Endothelial cell of umbilical vein (primary cell): ENCODE measurements around the gene CASP2. TPM values are rescaled to one million over a fixed set of nuclear protein-coding genes. Genes with fewer than 3 reads are reported as not detected.

ENCODE experiments used
- BruUV-seq: library from RNA; stranded (reverse); fragments of 400-500 nt; replicated peaks from 2 replicates; lab custom pipeline; 2021; lab: Mats Ljungman, UMichigan
- CTCF ChIA-PET: fragments of 300-600, 350-600 bp; sonication (Branson Sonifier 250); formaldehyde crosslinking; loops from one replicate; lab custom pipeline; 2021; ENCODE audit warnings: antibody characterized with exemption, inconsistent platforms; lab: Charles Lee
- POLR2A ChIA-PET: fragments of 300-600, 350-600 bp; sonication (Branson Sonifier 250); formaldehyde crosslinking; loops from one replicate; lab custom pipeline; 2021; ENCODE audit warnings: antibody characterized with exemption, inconsistent platforms; lab: Charles Lee
- DNase-seq: peaks from one replicate; pipeline ENCODE4 v3.0.0-alpha.2; 2011; ENCODE audit warnings: low read depth, low spot score
- FAIRE-seq: peaks from 2 replicates; lab custom pipeline; 2011; peaks lifted over from hg19 to GRCh38; lab: Jason Lieb, UNC
- H2AFZ ChIP-seq: 2 replicates; pipeline ENCODE4 v1.6.0; 2012; ENCODE audit warnings: low read depth, low read length, control low read depth, inconsistent platforms
- H3K27ac ChIP-seq: 2 replicates; pipeline ENCODE4 v1.5.1; 2011; ENCODE audit warnings: low read depth, mild to moderate bottlenecking, control low read depth, low read length, moderate library complexity; ENCODE audit not compliant: insufficient read depth
- H3K27me3 ChIP-seq, 2 experiments: 2 replicates each; pipeline versions ENCODE4 v1.6.0 to v1.6.1; 2011; ENCODE audit warnings: low read length in 2 of 2, mixed read lengths in 1 of 2; ENCODE audit not compliant: control insufficient read depth in 2 of 2, insufficient read depth in 2 of 2
- H3K36me3 ChIP-seq, 2 experiments: 2 replicates in 1 of 2; 3 replicates in 1 of 2; pipeline ENCODE4 v1.5.1; 2011; ENCODE audit warnings: low read length in 2 of 2, mild to moderate bottlenecking in 1 of 2, moderate library complexity in 1 of 2; ENCODE audit not compliant: control insufficient read depth in 2 of 2, insufficient read depth in 2 of 2; ENCODE audit errors: extremely low read depth in 1 of 2
- H3K4me1 ChIP-seq: 3 replicates; pipeline ENCODE4 v1.5.1; 2011; ENCODE audit warnings: mild to moderate bottlenecking, low read length; ENCODE audit not compliant: control insufficient read depth, insufficient read depth; ENCODE audit errors: extremely low read depth
- H3K4me2 ChIP-seq: 2 replicates; pipeline ENCODE4 v1.6.1; 2011; ENCODE audit warnings: low read length, control low read depth, mixed read lengths; ENCODE audit not compliant: insufficient read depth
- H3K4me3 ChIP-seq, 3 experiments: fragments of 200-600 bp in 1 of 3; sonication (generic), shearing (Covaris generic) in 1 of 3; replicated peaks in 1 of 3; 2 replicates each; pipeline ENCODE4 v1.5.1; 2011 to 2016; ENCODE audit warnings: control low read depth in 3 of 3, low read length in 3 of 3, mild to moderate bottlenecking in 2 of 3, inconsistent platforms in 1 of 3, low read depth in 1 of 3, moderate library complexity in 1 of 3; ENCODE audit not compliant: insufficient read depth in 1 of 3
- H3K79me2 ChIP-seq: 2 replicates; pipeline ENCODE4 v1.6.0; 2012; ENCODE audit warnings: low read length, inconsistent platforms; ENCODE audit not compliant: control insufficient read depth, insufficient read depth
- H3K9ac ChIP-seq: replicated peaks from 2 replicates; pipeline ENCODE3; 2011; ENCODE audit warnings: low read length, control low read depth; ENCODE audit not compliant: insufficient read depth; ENCODE audit errors: extremely low read depth
- H3K9me1 ChIP-seq: replicated peaks from 3 replicates; pipeline ENCODE4 v1.6.0; 2011; ENCODE audit warnings: mild to moderate bottlenecking, low read length; ENCODE audit not compliant: control insufficient read depth, insufficient read depth; ENCODE audit errors: extremely low read depth
- H3K9me3 ChIP-seq: replicated peaks from 2 replicates; pipeline ENCODE4 v1.5.1; 2012; ENCODE audit warnings: low read length, inconsistent platforms; ENCODE audit not compliant: control insufficient read depth, insufficient read depth
- H4K20me1 ChIP-seq: replicated peaks from 2 replicates; pipeline ENCODE3; 2011; ENCODE audit warnings: mild to moderate bottlenecking, low read length; ENCODE audit not compliant: control insufficient read depth, insufficient read depth; ENCODE audit errors: extremely low read depth
- EZH2 ChIP-seq: IDR thresholded peaks from 2 replicates; pipeline ENCODE4 v1.6.1; 2012; ENCODE audit warnings: borderline replicate concordance, low read depth, mild to moderate bottlenecking, moderate library complexity, low read length, inconsistent platforms; ENCODE audit not compliant: severe bottlenecking
- FOS ChIP-seq: IDR thresholded peaks from 2 replicates; pipeline ENCODE4 v1.6.1; 2011; ENCODE audit warnings: mild to moderate bottlenecking, low read length, moderate library complexity, borderline replicate concordance; ENCODE audit not compliant: insufficient read depth
- GATA2 ChIP-seq: IDR thresholded peaks from 2 replicates; pipeline ENCODE4 v1.7.0; 2011; ENCODE audit warnings: low read depth, mild to moderate bottlenecking, moderate library complexity, mixed read lengths, low read length; ENCODE audit not compliant: insufficient read length, insufficient read depth
- JUN ChIP-seq: IDR thresholded peaks from 2 replicates; pipeline ENCODE4 v1.6.1; 2011; ENCODE audit warnings: borderline replicate concordance, low read depth; ENCODE audit not compliant: insufficient read length, insufficient read depth
- MYC ChIP-seq: IDR thresholded peaks from one replicate; pipeline ENCODE4 v1.6.1; 2011; ENCODE audit warnings: mild to moderate bottlenecking, low read depth, low read length
- POLR2A ChIP-seq: IDR thresholded peaks from 2 replicates; pipeline ENCODE4 v1.6.1; 2012; ENCODE audit warnings: low read depth, mild to moderate bottlenecking, control low read depth, low read length
- POLR2AphosphoS5 ChIP-seq: IDR thresholded peaks from 2 replicates; pipeline ENCODE4 v1.6.1; 2012; ENCODE audit warnings: low read depth, mild to moderate bottlenecking, control low read depth, low read length, moderate library complexity; ENCODE audit not compliant: insufficient read depth
- dilution Hi-C: fragments of 300-500 bp; cut with MboI; formaldehyde crosslinking; loops from one replicate; pipeline ENCODE4 v1.15.0; 2019; ENCODE audit warnings: low sequenced_read_pairs; ENCODE audit not compliant: extremely low pct_ligation_motif_present
- intact Hi-C: fragments of 100-400 bp; cut with micrococcal nuclease; formaldehyde crosslinking; loops from one replicate; pipeline ENCODE4 v1.10.0; 2022
- polyA plus RNA-seq, 4 experiments: library from polyadenylated mRNA; depleted of rRNA in 3 of 4; stranded (reverse) in 3 of 4; unstranded in 1 of 4; fragments of >200 nt; gene quantifications; 2 replicates each; pipeline versions ENCODE4 v1.2.1 to v1.2.3, GENCODE V29; 2011 to 2012; ENCODE audit warnings: missing spikeins in 1 of 4
- total RNA-seq: library from RNA; stranded (reverse); gene quantifications from 2 replicates; pipeline ENCODE4 v1.2.3, GENCODE V29; 2021
- TF ChIP-seq, protein P1 (sequence below), 2 donors: IDR thresholded peaks; 1 replicate in 1 of 2; 2 replicates in 1 of 2; pipeline ENCODE4 v1.5.1; 2011; ENCODE audit warnings: low read length in 2 of 2, mild to moderate bottlenecking in 2 of 2, moderate library complexity in 2 of 2, control low read depth in 1 of 2, inconsistent platforms in 1 of 2, low read depth in 1 of 2; ENCODE audit not compliant: insufficient read depth in 1 of 2; ENCODE audit errors: extremely low read depth in 1 of 2
- TF ChIP-seq, protein P2 (sequence below): IDR thresholded peaks from 2 replicates; pipeline ENCODE4 v1.6.1; 2011; ENCODE audit not compliant: insufficient read depth, insufficient read length

Gene CASP2
- total and polyA plus RNA-seq, 2 donors (not counting 3 experiments of a cell fraction or from before 2014, with no cell fraction given), result 36.3 to 57.9 TPM

DNA sequence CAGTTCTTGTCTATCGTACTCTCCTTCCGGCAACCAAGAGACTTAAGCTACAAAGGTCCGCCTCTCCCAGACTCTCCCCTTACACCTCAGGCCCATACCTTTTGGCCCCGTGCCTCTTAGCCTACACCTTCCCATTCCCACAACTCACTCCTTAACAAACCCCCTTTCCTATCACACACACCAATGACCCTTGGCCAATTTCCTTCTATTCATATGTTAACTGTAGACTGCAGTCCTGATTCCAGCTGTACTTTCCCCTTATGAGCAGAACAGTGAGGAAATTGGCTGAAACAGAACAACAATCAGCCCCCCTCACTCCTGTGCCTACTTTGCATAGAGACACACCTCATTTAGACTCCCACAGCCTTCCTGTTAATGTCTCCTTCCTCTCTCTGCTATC lies 4.8 kb upstream of the CASP2 start:
- DNase-seq (no peak), FAIRE-seq (no peak)
- BruUV-seq, result no TSS peak
- H2AFZ ChIP-seq, result no peak overlapping the region
- H3K9me1 ChIP-seq, result no peaks in the 10 kb centered on the region
- dilution Hi-C loops (no loop called here), intact Hi-C loops (no loop called here)
- H3K27me3 ChIP-seq, result no peaks in the 10 kb centered on the region
- H3K27ac ChIP-seq, result no peak overlapping the region
- no peak overlapping the region for H3K4me3 ChIP-seq
- H3K36me3 ChIP-seq, result no peaks in the 10 kb centered on the region
- POLR2A ChIA-PET, result no interaction called here
- no peak overlapping the region for H3K9ac ChIP-seq
- H4K20me1 ChIP-seq, result no peaks in the 10 kb centered on the region
- CTCF ChIA-PET, result interaction anchor here (1.2 kb wide), 1 partner anchor 68 kb away, joined by 3 read pairs; no protein-coding TSS in a partner anchor
- H3K9me3 ChIP-seq, result no peaks in the 10 kb centered on the region
- no peak overlapping the region for H3K4me2 ChIP-seq
- peaks cover 1% of the 10 kb centered on the region for H3K79me2 ChIP-seq
- peaks cover 12% of the 10 kb centered on the region for H3K4me1 ChIP-seq
- TF ChIP-seq, protein P1, sequence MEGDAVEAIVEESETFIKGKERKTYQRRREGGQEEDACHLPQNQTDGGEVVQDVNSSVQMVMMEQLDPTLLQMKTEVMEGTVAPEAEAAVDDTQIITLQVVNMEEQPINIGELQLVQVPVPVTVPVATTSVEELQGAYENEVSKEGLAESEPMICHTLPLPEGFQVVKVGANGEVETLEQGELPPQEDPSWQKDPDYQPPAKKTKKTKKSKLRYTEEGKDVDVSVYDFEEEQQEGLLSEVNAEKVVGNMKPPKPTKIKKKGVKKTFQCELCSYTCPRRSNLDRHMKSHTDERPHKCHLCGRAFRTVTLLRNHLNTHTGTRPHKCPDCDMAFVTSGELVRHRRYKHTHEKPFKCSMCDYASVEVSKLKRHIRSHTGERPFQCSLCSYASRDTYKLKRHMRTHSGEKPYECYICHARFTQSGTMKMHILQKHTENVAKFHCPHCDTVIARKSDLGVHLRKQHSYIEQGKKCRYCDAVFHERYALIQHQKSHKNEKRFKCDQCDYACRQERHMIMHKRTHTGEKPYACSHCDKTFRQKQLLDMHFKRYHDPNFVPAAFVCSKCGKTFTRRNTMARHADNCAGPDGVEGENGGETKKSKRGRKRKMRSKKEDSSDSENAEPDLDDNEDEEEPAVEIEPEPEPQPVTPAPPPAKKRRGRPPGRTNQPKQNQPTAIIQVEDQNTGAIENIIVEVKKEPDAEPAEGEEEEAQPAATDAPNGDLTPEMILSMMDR (IDR thresholded peaks at IDR 0.05; ENCODE audit: extremely low read depth in 1 of 2, insufficient read depth in 1 of 2, low read depth in 1 of 2, low read length in 2 of 2), result no peak
- TF ChIP-seq POLR2AphosphoS5, result no peak

DNA sequence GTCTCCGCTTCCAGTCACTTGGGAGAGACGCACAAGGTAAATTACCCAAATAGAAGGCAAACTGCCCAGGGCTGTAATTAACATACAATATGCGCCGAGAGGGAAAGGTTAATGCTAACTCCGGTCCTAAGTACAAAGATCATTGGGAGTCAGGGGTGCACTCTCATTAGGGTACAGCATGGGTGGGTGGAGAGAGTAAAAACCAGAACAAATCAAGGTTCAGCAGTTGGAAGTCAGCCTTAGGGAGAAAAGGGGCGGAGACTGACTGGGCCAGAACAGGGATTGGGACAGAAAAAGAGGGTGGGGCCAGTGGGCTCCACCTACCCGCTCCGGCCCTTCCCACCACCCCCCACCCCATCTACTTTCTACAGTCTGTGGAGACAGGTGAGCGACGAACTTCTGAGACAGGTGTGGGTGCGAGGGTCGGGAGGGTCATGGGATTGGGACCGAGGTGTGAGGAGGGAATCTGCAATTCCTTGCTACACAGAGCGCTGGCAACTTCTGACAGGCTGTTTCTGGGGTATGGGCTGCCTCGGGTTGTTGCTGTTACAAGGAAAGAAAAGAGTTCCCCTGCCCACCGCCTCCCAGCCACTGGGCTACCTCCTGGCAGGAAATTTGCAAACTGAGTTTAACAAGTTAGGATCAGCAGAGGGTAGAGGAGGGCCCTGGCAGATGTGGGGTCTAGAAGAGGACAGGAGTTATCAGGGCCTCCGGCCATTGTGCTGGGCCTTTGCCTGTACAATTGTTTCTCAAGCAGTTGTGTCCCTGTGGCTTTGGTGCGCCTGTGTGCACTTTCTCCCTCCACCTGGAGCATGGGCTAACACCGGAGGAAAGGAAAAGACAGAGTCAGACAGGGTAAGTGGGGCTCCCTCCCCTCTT lies 3.3 kb upstream of the CASP2 start, which contains the start of gene TMEM139:
Gene TMEM139 (plus strand): TSS at position 368 of the 879 bp plus-strand sequence. CDS start 1,000 bp downstream, outside the sequence.
- H3K9me3 ChIP-seq, result no peaks in the 10 kb centered on the region
- H3K4me1 ChIP-seq, result peaks cover 16% of the 10 kb centered on the region
- no TSS peak for BruUV-seq
- intact Hi-C loops, result loop anchor here (5.0 kb wide), 1 partner anchor 43 kb away; no protein-coding TSS in a partner anchor
- no peak within 1 kb of the TSS for H3K9ac ChIP-seq
- TF ChIP-seq POLR2AphosphoS5 (no peak), JUN (no peak), POLR2A (no peak), GATA2 (no peak), MYC (no peak), FOS (no peak), EZH2 (no peak)
- TF ChIP-seq, protein P1 (IDR thresholded peaks at IDR 0.05; ENCODE audit: extremely low read depth in 1 of 2, insufficient read depth in 1 of 2, low read depth in 1 of 2, low read length in 2 of 2), result no peak
- TF ChIP-seq, protein P2, sequence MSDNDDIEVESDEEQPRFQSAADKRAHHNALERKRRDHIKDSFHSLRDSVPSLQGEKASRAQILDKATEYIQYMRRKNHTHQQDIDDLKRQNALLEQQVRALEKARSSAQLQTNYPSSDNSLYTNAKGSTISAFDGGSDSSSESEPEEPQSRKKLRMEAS, result no peak
- H3K27ac ChIP-seq, result no peak within 1 kb of the TSS
- peaks cover 16% of the 10 kb centered on the region for H3K79me2 ChIP-seq
- ChIA-PET CTCF (no interaction called here), POLR2A (no interaction called here)
- DNase-seq, result no peak
- no peak within 1 kb of the TSS for H2AFZ ChIP-seq
- dilution Hi-C loops, result no loop called here
- FAIRE-seq, result no peak
- no peaks in the 10 kb centered on the region for H3K27me3 ChIP-seq
- no peaks in the 10 kb centered on the region for H3K36me3 ChIP-seq
- no peaks in the 10 kb centered on the region for H4K20me1 ChIP-seq
- no peaks in the 10 kb centered on the region for H3K9me1 ChIP-seq
- H3K4me2 ChIP-seq, result no peak within 1 kb of the TSS
- no peak within 1 kb of the TSS for H3K4me3 ChIP-seq
